C4-2B (cell line): ENCODE results near the gene REELD1.

Experiments
- CTCF ChIP-seq: fragments of 450-650 bp; conservative IDR thresholded peaks from 2 replicates; pipeline ENCODE4 v1.5.1; 2017; ENCODE audit warnings: mild to moderate bottlenecking
- ZFX ChIP-seq: fragments of 450-650 bp; IDR thresholded peaks from 2 replicates; pipeline ENCODE4 v1.6.1; 2017

- TF ChIP-seq CTCF (no peak), ZFX (no peak)
Measured at GRCh38 chr4:146260521-146260920, 46.2 kb downstream of the REELD1 start.
